ENCODE measurements around the gene ICAM5. TPM values are rescaled to one million over a fixed set of nuclear protein-coding genes. Genes with fewer than 3 reads are reported as not detected.

ICAM5 gene
- total RNA-seq, 1 donor from 2014 or later: not detected

GRCh38 chr19:10318807-10319682 is 29.3 kb downstream of the ICAM5 start:
- Histone ChIP-seq H3K4me2 (no peak overlapping the region), H4K20me1 (ENCODE audit: low read depth) (peaks cover 5% of the 10 kb centered on the region), H3K79me2 (ENCODE audit: low read depth) (peaks cover 6% of the 10 kb centered on the region), H3K4me1 (peaks cover 7% of the 10 kb centered on the region), H3F3A (ENCODE audit: low read depth) (peaks cover 36% of the 10 kb centered on the region), H3K9me3 (ENCODE audit: low read depth) (no peaks in the 10 kb centered on the region), H3K4me3 (no peak overlapping the region), H3K27me3 (no peaks in the 10 kb centered on the region), H3K36me3 (no peaks in the 10 kb centered on the region), H3K27ac (no peak overlapping the region), H3K9ac (no peak overlapping the region), H2AFZ (replicated peaks) (no peak overlapping the region)
- H3K27me3 Mint-ChIP-seq (ENCODE audit: insufficient read depth, low read depth): peaks cover 4% of the 10 kb centered on the region
- DNase-seq (ENCODE audit: low spot score): no peak
- no peak overlapping the region for H3K27ac Mint-ChIP-seq
- peaks cover 10% of the 10 kb centered on the region for H3K36me3 Mint-ChIP-seq
- peaks cover 14% of the 10 kb centered on the region for H3K4me1 Mint-ChIP-seq
- no peak for TF ChIP-seq CTCF (IDR thresholded peaks at IDR 0.05)
- no peak for TF ChIP-seq EZH2phosphoT487 (IDR thresholded peaks at IDR 0.05)
- TF ChIP-seq EZH2 (IDR thresholded peaks at IDR 0.05): no peak
- no peaks in the 10 kb centered on the region for H3K9me3 Mint-ChIP-seq
- H3K4me3 Mint-ChIP-seq: no peak overlapping the region

GRCh38 chr19:10320602-10321416 is 31.1 kb downstream of the ICAM5 start:
- no peaks in the 10 kb centered on the region for H3K27me3 ChIP-seq
- H2AFZ ChIP-seq (replicated peaks): no peak overlapping the region
- no peak for DNase-seq (ENCODE audit: low spot score)
- H3K27ac Mint-ChIP-seq: no peak overlapping the region
- H3K36me3 Mint-ChIP-seq: peaks cover 10% of the 10 kb centered on the region
- H3K27ac ChIP-seq: no peak overlapping the region
- peaks cover 12% of the 10 kb centered on the region for H4K20me1 ChIP-seq (ENCODE audit: low read depth)
- H3K4me3 Mint-ChIP-seq: no peak overlapping the region
- H3K27me3 Mint-ChIP-seq (ENCODE audit: insufficient read depth, low read depth): peaks cover 2% of the 10 kb centered on the region
- peaks cover 3% of the 10 kb centered on the region for H3K4me1 ChIP-seq
- peaks cover 6% of the 10 kb centered on the region for H3K4me1 Mint-ChIP-seq
- no peak overlapping the region for H3K4me2 ChIP-seq
- peaks cover 4% of the 10 kb centered on the region for H3K36me3 ChIP-seq
- H3K9me3 Mint-ChIP-seq: no peaks in the 10 kb centered on the region
- H3K9me3 ChIP-seq (ENCODE audit: low read depth): no peaks in the 10 kb centered on the region
- H3K79me2 ChIP-seq (ENCODE audit: low read depth): no peaks in the 10 kb centered on the region
- H3K4me3 ChIP-seq: no peak overlapping the region
- TF ChIP-seq EZH2phosphoT487 (IDR thresholded peaks at IDR 0.05): no peak
- H3K9ac ChIP-seq: no peak overlapping the region
- peaks cover 30% of the 10 kb centered on the region for H3F3A ChIP-seq (ENCODE audit: low read depth)

- Histone ChIP-seq H3K36me3 (peaks cover 9% of the 10 kb centered on the region), H2AFZ (replicated peaks) (no peak overlapping the region), H3K27ac (no peak overlapping the region), H3K9ac (no peak overlapping the region), H3K79me2 (ENCODE audit: low read depth) (no peaks in the 10 kb centered on the region), H3K4me1 (no peaks in the 10 kb centered on the region), H4K20me1 (ENCODE audit: low read depth) (peaks cover 10% of the 10 kb centered on the region), H3K27me3 (no peaks in the 10 kb centered on the region), H3K9me3 (ENCODE audit: low read depth) (no peaks in the 10 kb centered on the region), H3K4me2 (no peak overlapping the region), H3F3A (ENCODE audit: low read depth) (peaks cover 24% of the 10 kb centered on the region), H3K4me3 (no peak overlapping the region)
- Mint-ChIP-seq H3K9me3 (no peaks in the 10 kb centered on the region), H3K4me1 (no peaks in the 10 kb centered on the region), H3K27me3 (ENCODE audit: insufficient read depth, low read depth) (peaks cover 2% of the 10 kb centered on the region), H3K27ac (no peak overlapping the region), H3K4me3 (no peak overlapping the region), H3K36me3 (peaks cover 8% of the 10 kb centered on the region)
- TF ChIP-seq EZH2 (IDR thresholded peaks at IDR 0.05) (no peak), CTCF (IDR thresholded peaks at IDR 0.05) (no peak), EZH2phosphoT487 (IDR thresholded peaks at IDR 0.05) (no peak)
- DNase-seq (ENCODE audit: low spot score): no peak
These were observed 31.7 kb downstream of the ICAM5 start for GRCh38 chr19:10321417-10321797.
